ENCODE results near the gene MARVELD3. TPM values are rescaled to one million over a fixed set of nuclear protein-coding genes. Genes with fewer than 3 reads are reported as not detected.
"Not testable (repeated sequence)": the region's sequence is repeated elsewhere in the genome, so short reads cannot be mapped to it uniquely, and the experiment has no call there.

Gene MARVELD3
- total RNA-seq, 1 donor from 2014 or later = 32.3 TPM

DNA sequence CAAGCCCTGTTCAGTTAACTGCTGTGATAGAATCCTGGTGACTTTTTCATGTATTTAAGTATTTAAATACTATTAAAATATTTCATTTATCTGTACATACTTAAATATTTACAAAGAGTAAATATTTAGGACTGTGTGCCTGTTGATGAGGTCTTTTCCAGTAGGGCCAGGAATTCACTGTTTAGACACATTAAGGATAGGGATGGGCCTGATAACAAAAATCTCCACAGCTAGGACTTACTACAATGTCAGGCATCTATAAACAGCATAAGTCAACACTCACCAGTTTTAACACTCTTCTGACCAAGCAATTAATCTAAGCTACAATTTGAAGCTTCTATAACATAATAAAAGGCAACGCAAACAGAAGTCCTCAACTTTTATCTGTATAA is 47.6 kb downstream of the MARVELD3 start:
- H3K9me3 Mint-ChIP-seq (ENCODE audit: low read depth) = no peaks in the 10 kb centered on the region

DNA sequence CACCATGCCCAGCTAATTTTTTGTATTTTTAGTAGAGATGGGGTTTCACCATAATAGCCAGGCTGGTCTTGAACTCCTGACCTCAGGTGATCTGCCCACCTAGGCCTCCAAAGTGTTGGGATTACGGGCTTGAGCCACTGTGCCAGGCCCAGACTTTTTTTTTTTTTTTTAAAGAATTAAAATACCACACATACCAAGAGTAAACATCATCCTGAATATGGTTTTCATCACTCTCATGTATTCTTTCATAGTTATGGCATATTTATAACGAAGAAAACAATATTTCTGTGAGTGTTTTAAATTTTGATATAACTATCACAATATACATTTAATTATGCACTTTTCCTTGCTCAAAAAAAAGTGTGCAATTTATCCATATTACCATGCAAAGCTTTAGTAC is 48.2 kb downstream of the MARVELD3 start:
- H3K27me3 Mint-ChIP-seq = no peaks in the 10 kb centered on the region
- H3K9me3 Mint-ChIP-seq (ENCODE audit: low read depth) = no peaks in the 10 kb centered on the region
- TF ChIP-seq, protein P1, sequence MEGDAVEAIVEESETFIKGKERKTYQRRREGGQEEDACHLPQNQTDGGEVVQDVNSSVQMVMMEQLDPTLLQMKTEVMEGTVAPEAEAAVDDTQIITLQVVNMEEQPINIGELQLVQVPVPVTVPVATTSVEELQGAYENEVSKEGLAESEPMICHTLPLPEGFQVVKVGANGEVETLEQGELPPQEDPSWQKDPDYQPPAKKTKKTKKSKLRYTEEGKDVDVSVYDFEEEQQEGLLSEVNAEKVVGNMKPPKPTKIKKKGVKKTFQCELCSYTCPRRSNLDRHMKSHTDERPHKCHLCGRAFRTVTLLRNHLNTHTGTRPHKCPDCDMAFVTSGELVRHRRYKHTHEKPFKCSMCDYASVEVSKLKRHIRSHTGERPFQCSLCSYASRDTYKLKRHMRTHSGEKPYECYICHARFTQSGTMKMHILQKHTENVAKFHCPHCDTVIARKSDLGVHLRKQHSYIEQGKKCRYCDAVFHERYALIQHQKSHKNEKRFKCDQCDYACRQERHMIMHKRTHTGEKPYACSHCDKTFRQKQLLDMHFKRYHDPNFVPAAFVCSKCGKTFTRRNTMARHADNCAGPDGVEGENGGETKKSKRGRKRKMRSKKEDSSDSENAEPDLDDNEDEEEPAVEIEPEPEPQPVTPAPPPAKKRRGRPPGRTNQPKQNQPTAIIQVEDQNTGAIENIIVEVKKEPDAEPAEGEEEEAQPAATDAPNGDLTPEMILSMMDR (IDR thresholded peaks at IDR 0.05; ENCODE audit: unreplicated experiment) = no peak
- no peak overlapping the region for H3K4me3 Mint-ChIP-seq (ENCODE audit: low read depth)
- H3K4me1 Mint-ChIP-seq (ENCODE audit: low read depth) = peaks cover 5% of the 10 kb centered on the region
- H3K36me3 Mint-ChIP-seq (ENCODE audit: insufficient read depth) = peaks cover 26% of the 10 kb centered on the region
- DNase-seq (ENCODE audit: low spot score, unreplicated experiment) = no peak
- H3K27ac Mint-ChIP-seq = no peak overlapping the region

More for the DNA sequence above, 47.6 kb downstream of the MARVELD3 start:
- TF ChIP-seq, protein P1 (IDR thresholded peaks at IDR 0.05; ENCODE audit: unreplicated experiment) = no peak
- Mint-ChIP-seq H3K36me3 (ENCODE audit: insufficient read depth) (peaks cover 25% of the 10 kb centered on the region), H3K27me3 (no peaks in the 10 kb centered on the region), H3K4me1 (ENCODE audit: low read depth) (peaks cover 5% of the 10 kb centered on the region), H3K4me3 (ENCODE audit: low read depth) (no peak overlapping the region), H3K27ac (no peak overlapping the region)
- no peak for DNase-seq (ENCODE audit: low spot score, unreplicated experiment)

DNA sequence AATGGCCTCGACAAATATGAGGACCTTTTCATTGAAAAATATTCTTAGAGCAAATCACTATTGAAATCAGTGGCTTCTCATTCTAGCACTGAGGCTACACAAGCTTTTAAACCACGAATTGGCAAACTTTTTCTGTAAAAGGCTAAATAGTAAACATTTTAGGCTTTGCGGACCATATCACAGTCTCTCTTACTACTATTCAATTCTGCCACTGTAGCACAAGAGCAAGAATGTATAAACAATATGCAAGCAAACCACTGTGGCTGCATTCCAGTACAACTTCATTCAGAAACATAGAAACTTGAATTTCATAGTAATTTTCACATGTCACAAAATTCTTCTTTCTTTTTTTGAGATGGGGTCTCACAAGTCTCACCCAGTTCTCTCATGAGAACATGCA is 49.4 kb downstream of the MARVELD3 start:
- peaks cover 2% of the 10 kb centered on the region for H3K4me1 Mint-ChIP-seq (ENCODE audit: low read depth)
- peaks cover 22% of the 10 kb centered on the region for H3K36me3 Mint-ChIP-seq (ENCODE audit: insufficient read depth)
- H3K9me3 Mint-ChIP-seq (ENCODE audit: low read depth) = no peaks in the 10 kb centered on the region
- TF ChIP-seq, protein P1 (IDR thresholded peaks at IDR 0.05; ENCODE audit: unreplicated experiment) = no peak
- no peak overlapping the region for H3K4me3 Mint-ChIP-seq (ENCODE audit: low read depth)
- no peaks in the 10 kb centered on the region for H3K27me3 Mint-ChIP-seq
- no peak for DNase-seq (ENCODE audit: low spot score, unreplicated experiment)
- H3K27ac Mint-ChIP-seq = no peak overlapping the region

DNA sequence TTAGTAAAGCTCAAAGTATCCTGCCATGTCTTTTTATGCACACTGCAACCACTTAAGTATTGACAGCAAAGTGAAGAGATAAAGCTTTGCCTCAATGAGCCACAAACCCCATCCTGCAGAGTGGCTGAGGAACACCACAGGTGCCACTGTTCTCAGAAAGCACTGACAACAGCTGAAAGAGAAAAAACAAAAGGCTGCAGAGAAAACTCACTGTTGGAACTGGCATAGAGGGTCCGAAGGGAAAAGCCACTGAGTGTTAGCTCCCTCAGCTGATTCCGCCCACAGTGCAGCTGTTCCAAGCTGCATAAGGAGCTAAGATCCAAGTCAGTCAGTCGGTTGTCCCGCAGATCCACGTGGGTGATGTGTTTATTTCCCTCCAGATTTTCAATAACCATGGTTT is 50.3 kb downstream of the MARVELD3 start:
- TF ChIP-seq, protein P1 (IDR thresholded peaks at IDR 0.05; ENCODE audit: unreplicated experiment) = no peak
- Mint-ChIP-seq H3K36me3 (ENCODE audit: insufficient read depth) (peaks cover 18% of the 10 kb centered on the region), H3K9me3 (ENCODE audit: low read depth) (no peaks in the 10 kb centered on the region), H3K27me3 (no peaks in the 10 kb centered on the region), H3K27ac (peak overlapping the region; percentile 37), H3K4me1 (ENCODE audit: low read depth) (peaks cover 2% of the 10 kb centered on the region), H3K4me3 (ENCODE audit: low read depth) (no peak overlapping the region)
- DNase-seq (ENCODE audit: low spot score, unreplicated experiment) = no peak

- TF ChIP-seq, protein P1 (IDR thresholded peaks at IDR 0.05; ENCODE audit: unreplicated experiment) = no peak
- Mint-ChIP-seq H3K27me3 (no peaks in the 10 kb centered on the region), H3K4me1 (ENCODE audit: low read depth) (no peaks in the 10 kb centered on the region), H3K9me3 (ENCODE audit: low read depth) (no peaks in the 10 kb centered on the region), H3K27ac (no peak overlapping the region), H3K36me3 (ENCODE audit: insufficient read depth) (peaks cover 17% of the 10 kb centered on the region), H3K4me3 (ENCODE audit: low read depth) (no peak overlapping the region)
- DNase-seq (ENCODE audit: low spot score, unreplicated experiment) = no peak
Measured at GRCh38 chr16:71681360-71681759, 55.4 kb downstream of the MARVELD3 start.

DNA sequence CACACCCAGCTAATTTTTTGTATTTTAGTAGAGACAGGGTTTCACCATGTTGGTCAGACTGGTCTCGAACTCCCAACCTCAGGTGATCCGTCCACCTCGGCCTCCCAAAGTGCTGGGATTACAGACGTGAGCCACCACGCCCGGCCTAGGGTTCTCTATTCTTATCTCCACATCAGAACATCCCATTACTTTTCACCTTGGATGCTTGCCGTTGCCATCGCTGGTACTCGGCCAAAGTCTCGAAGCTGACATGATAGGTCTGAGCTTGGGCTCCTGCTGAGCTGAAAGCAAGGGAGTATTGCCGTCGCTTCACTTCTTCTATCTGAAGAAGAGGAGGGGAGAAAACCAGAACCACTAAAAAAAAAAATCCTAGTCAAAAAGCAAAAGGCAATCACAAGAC is 58.3 kb downstream of the MARVELD3 start:
- H3K36me3 Mint-ChIP-seq (ENCODE audit: insufficient read depth) = peaks cover 13% of the 10 kb centered on the region
- not testable (repeated sequence) for H3K27me3 Mint-ChIP-seq; H3K9me3 Mint-ChIP-seq (ENCODE audit: low read depth); H3K27ac Mint-ChIP-seq; H3K4me3 Mint-ChIP-seq (ENCODE audit: low read depth); H3K4me1 Mint-ChIP-seq (ENCODE audit: low read depth); DNase-seq (ENCODE audit: low spot score, unreplicated experiment)

Other genes starting within 250 kb of the MARVELD3 start
- gene TLE7, start 184.1 kb upstream of the MARVELD3 start, total RNA-seq = not detected in 2 replicates
- 11.4 and 11.8 TPM in 2 replicates for gene ZNF23, start 163.9 kb upstream of the MARVELD3 start, total RNA-seq
- 15.7 and 17.1 TPM in 2 replicates for gene ZNF19, start 136.9 kb upstream of the MARVELD3 start, total RNA-seq
- gene CHST4, start 99.8 kb upstream of the MARVELD3 start, total RNA-seq = 0.16 TPM in 1 of 2 replicates, not detected in the other
- gene TAT, start 49.1 kb upstream of the MARVELD3 start, total RNA-seq = not detected in 2 replicates
- 11.9 and 12.7 TPM in 2 replicates for gene PHLPP2, start 98.5 kb downstream of the MARVELD3 start, total RNA-seq
- 101 and 109 TPM in 2 replicates for gene AP1G1, start 182.7 kb downstream of the MARVELD3 start, total RNA-seq
- 28.5 and 28.6 TPM in 2 replicates for gene ATXN1L, start 219.8 kb downstream of the MARVELD3 start, total RNA-seq

All from progenitor cell of endocrine pancreas (in vitro differentiated cells).